ENCODE results near the gene MKI67.

GRCh38 chr10:128078136-128078969 lies 47.9 kb downstream of the MKI67 start:
- TF ChIP-seq POLR2AphosphoS5 (IDR thresholded peaks at IDR 0.05; ENCODE audit: low read depth, low read length) (no peak), POLR2A (IDR thresholded peaks at IDR 0.05; ENCODE audit: low read depth, low read length) (no peak)
